HL-60 (cell line): ENCODE data around the gene DBP.

Experiments used
- CTCF ChIP-seq: IDR thresholded peaks from one replicate; pipeline ENCODE4 v1.5.1; 2011; ENCODE audit warnings: low read length, control low read depth, inconsistent platforms; ENCODE audit not compliant: insufficient read depth
- GABPA ChIP-seq: IDR thresholded peaks from 2 replicates; pipeline ENCODE4 v1.6.1; 2012; ENCODE audit warnings: low read depth
- POLR2AphosphoS5 ChIP-seq: IDR thresholded peaks from 2 replicates; pipeline ENCODE4 v1.6.1; 2012; ENCODE audit warnings: low read depth
- REST ChIP-seq: IDR thresholded peaks from 2 replicates; pipeline ENCODE4 v1.6.1; 2012; ENCODE audit warnings: low read depth; ENCODE audit not compliant: insufficient replicate concordance
- SPI1 ChIP-seq: IDR thresholded peaks from 2 replicates; pipeline ENCODE4 v1.6.1; 2012; ENCODE audit warnings: low read depth, mild to moderate bottlenecking, borderline replicate concordance

- TF ChIP-seq GABPA (no peak), CTCF (no peak), POLR2AphosphoS5 (no peak), SPI1 (no peak), REST (no peak)
These were observed 23.9 kb downstream of the DBP start for GRCh38 chr19:48613024-48613851.
